GM19455 (cell line): ENCODE results near the gene POLR3K.

ENCODE experiments used
- ATAC-seq: cut with Tn5 transposase; IDR thresholded peaks from one replicate; pipeline ENCODE4 v1.9.1; 2021; ENCODE audit not compliant: unreplicated experiment

The POLR3K gene

DNA sequence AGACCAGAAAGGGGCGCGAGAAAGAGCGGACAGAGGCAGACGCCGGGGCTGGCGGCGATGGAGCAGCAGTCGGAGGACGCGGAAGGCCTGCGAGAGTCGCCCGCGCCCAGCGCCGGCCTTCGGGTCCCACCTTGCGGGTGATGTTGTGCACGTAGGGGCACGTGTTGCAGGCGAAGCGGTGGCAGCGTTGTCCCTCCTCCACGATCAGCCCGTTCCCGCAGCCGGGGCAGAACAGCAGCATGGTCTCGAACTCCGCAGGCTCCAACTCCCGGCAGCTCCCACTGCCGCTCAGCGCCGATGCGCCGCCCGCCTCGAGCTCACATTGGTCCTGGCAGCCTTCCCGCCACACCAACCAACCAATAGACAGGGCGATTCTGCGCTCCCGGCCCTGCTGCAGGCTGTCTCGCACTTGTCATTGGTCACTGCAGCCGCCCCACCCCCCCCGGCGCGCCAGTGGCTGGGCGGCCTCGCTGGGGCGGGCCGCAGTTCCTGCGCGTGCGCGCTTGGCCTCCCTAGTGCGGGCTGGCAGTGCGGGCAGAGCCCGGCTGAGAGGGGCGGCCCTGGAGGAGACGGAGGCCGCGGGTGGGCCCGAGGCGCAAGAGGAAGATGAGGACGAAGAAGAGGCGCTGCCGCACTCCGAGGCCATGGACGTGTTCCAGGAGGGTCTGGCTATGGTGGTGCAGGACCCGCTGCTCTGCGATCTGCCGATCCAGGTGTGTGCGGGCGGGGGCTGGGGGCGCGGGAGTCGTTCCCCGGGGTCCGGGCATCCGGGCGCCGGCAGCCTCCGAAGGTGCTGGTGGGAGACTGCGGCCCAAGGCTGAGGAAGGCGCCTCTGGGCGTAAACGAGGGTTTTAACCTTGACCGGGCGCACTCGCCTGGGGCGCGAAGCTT, at the start of gene POLR3K, which contains the start of gene SNRNP25:
POLR3K (minus strand) TSS at position 263 of the 891 bp plus-strand sequence; CDS start at position 241, 22 bp downstream.
SNRNP25 (plus strand) TSS at position 483 of the 891 bp plus-strand sequence; CDS start at position 672, 189 bp downstream.
- ATAC-seq: peak; percentile 82

DNA sequence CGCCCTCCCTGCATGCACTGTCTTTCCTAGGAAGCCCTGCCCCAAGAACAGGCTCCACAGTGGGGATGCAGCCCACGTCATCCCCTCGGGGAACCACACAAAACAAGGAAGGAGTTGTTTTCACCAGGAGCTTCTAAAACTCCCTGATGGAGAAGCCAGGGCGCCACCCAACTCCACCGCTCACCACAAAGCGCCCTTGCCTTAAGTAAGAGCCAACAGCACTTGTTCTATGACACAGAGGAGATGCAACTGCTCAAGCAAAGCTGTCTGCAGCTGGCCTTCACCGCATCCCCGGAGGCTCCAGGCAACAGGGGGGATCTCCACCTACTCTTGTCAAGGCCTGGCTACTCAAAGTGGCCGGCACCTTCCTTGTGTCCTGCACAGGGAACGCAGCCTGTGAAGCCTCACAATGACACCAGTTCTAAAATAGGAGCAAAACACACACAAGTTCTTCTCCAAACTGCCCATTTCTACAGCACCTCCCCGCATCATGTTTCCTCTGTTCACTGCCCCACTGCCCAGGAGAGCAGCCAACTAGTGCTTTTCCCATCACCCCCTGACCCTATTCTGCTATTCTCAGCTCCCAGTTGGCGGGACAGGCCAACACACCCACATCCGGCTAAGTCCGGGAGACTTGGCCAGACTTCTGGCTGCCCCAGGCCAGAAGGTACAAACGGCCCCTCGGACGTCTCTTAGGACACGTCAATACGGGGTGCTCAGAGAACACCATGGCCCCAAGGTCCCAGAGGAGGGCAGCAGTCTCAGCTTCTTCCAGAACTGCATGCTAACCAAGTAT, 48.9 kb upstream of the POLR3K start:
- no peak for ATAC-seq

DNA sequence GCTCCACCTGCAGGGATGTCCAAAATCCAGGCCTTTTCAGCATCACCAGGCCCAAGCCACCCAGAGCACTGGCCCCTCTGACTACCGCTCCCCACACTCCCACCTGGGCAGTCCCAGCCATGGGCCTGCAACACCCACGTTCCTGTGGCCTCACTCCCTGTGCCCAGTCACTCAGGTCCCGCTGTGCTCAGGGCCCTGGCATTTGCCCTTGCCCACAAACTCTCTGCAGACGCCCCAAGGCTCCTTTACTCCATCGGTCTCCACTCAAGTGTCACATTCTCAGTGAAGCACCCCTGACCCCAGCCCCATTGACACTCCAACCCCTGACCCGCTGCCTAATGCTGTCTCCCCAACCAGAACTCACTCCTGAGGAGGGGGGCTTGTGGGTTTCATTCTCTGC, 48.2 kb upstream of the POLR3K start:
- no peak for ATAC-seq

DNA sequence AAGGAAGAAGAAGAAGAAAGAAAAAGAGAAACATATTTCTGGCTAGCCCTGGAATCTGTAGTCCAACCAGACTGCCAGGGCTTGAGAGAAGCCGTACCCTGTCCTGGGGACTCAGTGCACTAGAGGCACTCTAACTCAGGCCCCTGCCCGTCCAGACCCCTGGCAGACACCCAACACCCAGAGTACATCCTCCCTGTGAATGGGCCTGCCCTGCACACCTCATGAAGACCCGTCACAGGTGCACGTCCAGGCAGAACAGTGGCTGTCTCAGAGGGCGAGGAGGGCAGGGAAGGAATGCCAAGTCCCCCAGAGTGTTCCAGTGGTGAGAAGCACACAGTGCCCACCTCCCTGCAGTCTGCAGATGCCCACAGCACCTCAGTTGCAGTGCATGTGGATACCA, 47.6 kb upstream of the POLR3K start:
- ATAC-seq: no peak

DNA sequence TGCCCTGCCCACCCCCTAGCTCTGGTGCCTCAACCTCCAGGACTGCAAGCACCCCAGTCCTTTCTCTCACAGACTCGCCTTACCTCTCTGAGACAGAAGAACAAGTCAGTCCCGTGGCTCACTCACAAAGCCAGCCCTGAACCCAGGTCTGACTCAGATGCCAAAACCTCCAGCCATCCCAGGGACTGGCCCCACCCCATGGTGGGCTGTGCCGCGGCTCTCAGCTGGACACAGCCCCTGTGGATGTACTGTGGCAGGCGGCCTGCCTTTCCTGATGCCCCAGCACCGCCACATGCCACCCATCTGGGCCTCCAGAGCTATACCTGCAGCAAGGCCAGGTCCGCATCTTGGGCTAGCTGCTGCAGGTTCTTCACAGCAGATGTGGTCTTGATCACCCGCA, 44.4 kb upstream of the POLR3K start:
- no peak for ATAC-seq

DNA sequence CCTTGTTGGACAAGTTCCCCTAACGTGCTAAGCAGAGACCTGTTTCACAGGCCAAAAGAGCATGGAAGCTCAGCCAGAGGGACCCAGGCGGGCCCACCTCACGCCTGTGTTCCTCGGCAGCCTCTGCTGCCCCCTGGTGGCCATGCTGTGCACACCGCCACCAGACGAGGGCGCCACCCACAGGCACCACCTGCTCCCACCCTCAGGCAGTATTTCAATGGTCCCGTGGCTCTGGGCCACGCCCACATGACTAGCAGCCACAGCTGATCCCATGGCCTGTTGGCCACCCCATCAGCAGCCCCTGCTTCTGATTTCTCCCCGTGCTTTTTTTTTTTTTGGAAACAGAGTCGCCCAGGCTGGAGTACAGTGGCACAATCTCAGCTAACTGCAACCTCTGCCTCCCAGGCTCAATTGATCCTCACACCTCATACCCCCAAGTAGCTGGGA, 43.5 kb upstream of the POLR3K start:
- no peak for ATAC-seq

DNA sequence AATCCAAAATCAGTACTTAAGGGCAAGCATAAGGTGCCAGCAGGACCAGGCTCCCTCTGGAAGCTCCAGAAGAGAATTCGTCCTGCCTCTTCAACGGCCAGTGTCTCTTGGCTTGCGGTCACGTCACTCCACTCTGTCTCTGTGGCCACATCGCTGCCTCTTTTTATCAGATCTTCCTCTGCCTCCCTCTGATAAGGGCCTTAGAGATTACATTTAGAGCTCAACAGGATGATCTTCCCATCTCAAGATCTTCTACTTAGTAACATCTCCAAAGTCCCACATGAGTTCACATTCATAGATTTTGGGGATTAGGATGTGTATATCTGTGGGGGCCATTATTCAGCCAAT, 41.5 kb upstream of the POLR3K start:
- ATAC-seq: no peak

DNA sequence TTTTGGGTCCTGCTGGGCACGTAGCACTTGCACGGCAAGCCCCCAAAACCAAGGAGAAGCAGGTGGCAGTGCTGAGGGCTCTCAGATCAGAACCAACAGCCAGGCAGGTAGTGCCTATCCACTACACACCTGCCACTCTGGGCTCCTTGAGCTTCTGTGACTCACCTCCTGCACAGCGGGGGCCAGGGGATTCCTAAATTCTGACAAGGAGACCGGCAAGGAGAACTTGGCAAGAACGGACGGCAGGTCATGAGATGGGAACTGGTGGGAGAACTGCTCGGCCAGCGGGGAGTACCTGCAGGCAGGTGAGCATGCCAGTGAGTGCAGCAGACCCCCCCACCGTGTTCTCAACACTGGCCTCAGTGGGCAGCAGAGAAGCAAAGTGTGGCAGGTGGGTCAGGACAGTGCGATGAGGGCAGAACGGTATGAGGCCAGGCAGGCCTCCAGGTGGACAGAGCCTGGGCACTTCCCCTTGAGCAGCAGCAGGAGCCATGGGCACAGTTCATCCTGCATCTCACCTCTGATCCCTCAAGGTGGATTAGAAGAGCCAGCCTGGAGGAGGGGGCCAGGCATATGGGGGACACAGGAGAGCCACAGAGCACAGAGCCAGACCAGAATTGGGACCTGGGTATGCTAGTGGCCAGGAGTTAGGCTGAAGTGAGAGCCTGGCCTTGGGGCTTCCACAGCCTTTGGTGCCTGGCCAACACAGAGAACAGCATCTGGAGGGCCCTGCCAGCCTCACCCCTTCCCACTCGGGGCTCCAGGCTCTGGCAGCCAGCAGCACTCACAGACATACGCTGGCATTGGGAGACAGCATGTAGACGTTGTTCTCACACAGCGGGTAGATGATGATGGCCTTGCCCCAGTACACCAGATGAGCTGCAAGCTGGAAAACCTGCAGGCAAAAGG, 39.3 kb upstream of the POLR3K start:
- ATAC-seq: no peak

DNA sequence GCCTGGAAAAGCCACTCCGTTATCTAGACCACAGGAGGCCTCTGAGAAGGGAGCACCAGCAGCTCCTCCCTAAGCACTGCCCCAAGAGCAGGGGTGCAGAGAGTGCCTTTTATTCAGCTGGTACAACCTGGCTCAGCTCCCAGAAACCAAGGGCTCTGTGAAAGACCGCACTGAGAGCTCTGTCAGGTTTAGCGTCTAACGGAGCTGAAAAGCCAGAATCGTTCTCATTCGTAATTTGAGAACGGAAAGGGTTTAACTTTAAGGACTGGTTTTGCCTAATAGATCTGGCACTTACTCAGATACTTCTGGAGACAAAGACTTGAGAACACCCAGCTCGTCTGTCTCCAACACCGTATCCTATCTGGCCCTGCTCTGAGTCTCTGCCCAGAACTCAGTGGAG, 38.1 kb upstream of the POLR3K start:
- no peak for ATAC-seq

DNA sequence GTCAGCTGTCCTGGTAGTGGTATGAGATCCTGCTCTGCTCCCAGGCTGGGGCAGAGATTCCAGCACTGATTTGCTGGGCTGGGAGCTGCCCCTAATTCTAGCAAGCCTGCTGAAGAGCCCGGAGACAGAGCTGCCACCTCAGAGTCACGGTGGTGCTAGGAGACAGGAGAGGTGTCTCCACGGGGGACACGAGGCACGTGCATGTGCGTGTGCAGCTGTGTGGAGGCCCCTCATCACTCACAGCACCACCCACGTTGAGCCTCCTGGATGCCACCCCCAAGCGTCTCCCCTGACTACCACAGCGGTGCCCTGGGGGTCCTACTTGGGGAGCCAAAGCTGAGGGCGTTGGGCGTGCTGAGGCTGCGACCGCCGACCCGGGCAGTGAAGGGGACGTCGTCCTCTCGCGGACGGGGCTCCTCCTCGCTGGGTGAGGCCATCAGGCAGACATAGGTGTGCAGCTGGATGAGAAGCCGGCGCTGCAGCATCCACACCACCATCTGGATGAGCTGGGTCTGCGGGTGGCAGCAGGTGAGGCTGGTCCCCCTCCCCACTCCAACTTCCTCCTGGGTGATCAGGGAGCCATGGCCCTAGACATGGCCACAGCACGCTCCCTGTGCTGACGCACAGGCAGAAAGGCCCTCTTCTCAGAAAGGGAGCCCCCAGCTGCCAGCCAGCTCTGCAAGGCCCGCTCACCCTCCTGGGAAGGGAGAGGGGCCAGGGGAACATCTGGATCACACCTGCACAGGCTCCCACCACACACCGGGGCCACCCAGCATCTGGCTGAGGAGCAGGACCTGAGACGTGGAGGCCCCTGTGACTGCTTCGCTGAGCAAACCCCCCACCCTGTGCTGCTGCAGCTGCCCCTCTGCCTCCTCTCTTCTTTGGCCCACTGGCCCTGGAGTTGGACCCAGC, 36.2 kb upstream of the POLR3K start:
- no peak for ATAC-seq

DNA sequence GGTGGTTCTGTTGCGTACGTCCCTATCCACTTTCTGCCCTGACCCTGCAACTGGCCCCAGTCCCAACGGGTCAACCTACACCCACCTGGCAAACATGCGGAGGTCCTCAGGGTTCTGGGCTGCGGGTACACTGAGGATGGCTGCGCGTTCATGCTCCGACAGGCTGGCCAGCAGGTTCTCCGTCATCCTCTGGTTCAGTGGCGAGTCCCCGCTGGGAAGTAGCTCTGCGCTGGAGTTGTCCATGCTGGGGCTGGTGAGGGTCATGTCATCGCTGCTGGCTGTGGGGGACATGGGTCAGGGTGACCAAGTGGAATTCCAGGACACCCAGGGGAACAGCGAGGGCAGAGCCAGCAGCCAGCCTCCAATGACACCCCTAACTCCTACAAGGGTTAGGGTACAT, 35.2 kb upstream of the POLR3K start:
- ATAC-seq: no peak

DNA sequence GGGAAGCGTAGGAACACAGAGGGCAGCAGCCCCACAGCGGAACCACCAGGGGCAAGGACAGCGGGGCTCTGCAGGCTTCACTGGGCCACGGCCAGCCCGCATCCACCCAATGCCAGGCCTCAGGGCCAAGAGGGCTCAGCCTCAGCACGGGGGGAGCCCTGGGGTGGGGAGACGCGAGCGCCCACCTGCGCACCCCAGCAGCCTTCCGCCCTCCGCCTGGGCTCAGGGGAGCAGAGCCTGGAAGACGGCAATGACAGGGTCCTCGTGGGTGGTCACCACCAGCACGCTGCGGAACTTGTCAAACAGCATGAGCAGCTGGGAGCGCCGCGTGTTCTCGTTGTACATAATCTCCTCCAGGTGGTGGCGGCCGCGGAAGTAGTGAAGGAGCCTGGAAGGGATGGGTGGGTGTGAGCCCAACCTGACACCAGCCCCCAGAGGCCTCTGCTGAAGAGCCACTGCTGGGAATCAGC, 33.1 kb upstream of the POLR3K start:
- ATAC-seq: no peak

DNA sequence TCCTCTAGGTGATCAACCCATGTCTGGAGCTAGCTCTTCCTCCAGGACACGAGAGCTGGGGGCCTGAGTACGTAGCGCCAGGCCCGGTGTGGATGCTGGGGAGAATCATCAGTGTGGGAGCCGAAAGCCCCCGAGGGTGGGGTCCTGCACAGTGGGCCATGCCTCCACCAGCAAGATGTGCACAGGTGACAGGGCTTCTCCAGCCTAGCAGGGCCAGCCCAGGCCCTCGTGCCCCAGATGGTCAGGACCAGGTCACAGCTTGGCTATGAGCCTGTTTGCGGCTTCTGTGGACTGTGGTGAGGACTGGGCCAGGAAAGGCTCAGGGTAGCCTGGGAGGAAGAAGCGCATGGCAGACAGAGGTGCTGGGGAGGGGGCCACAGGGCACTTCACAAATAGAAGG, 32.5 kb upstream of the POLR3K start:
- ATAC-seq: no peak

DNA sequence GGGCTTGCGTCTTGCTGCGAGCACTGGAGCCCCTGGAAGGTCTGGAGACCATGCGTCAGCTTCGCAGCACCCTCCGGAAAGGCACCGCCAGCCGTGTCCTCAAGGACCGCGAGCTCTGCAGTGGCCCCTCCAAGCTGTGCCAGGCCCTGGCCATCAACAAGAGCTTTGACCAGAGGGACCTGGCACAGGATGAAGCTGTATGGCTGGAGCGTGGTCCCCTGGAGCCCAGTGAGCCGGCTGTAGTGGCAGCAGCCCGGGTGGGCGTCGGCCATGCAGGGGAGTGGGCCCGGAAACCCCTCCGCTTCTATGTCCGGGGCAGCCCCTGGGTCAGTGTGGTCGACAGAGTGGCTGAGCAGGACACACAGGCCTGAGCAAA, 32.0 kb upstream of the POLR3K start:
- ATAC-seq: no peak

DNA sequence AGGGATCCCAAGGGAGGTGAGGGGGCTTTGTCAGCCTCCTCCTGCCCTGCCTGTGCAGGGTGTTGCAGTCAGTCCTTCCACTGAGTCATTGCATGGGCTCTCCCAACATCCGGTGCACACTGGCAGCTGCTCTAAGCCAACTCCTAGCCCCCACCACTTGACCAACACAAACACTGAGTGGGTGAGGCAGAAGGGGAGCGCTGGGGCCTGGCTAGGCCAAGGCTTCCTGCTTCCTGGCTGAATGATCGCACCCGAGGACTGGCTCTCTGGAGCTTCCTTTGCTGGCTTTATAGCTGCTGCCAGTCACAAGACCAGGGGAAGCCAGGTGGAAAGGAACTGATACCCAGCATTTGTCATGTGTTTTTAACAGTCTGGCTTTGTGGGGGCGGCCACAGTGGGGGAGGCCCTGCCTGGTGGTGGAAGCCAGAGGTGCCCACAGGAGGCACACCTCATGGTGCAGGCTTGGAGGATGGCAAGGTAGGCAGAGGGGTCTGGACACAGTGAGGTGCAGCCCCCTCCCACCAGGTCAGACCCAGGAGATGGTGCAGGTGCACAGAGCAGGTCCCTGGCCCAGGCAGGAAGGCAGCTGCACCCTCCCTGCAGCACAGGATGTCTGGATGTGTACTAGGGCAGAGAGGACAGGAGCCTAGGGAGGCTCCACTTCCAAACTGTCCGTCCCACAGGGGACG, 31.5 kb upstream of the POLR3K start:
- no peak for ATAC-seq

DNA sequence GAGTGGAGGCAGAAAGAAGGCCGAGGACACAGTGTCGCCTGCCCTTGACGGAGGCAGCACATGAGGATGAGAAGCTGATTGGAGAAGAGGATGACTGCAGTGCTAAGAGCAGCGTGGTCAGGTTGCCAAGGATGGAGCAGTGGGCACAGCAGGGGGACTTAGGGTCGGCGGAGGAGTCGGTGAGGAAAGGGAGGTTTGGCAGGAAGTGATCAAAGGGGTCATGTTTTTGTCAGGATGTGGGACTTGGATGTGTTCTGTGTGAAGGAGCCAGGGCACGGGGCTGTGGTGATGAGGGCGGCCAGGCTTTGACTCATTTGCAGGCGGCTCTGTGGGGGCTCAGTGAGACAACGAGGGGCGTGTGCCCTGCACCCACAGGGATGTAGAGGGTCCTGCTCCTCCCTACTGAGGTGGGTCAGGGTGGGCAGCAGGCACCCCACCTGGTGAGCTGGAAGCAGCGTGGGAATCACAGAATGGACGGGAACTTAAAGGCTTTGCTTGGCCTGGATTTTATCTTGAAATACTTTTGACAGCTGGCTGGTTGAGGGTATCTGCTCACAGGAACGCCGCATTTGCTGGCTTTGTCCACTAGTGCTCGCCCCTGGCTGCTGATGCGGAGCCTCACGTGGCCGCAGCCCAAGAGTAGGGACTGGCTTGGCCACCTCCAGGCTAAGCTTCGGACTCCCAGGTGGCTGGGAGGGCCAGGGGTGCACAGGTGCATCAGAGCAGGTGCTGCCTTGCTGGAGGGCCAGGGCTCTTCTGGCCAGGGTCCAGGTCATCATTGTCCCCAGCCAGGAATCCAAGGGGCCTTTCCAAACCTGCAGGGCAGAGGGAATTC, 30.6 kb upstream of the POLR3K start:
- no peak for ATAC-seq

DNA sequence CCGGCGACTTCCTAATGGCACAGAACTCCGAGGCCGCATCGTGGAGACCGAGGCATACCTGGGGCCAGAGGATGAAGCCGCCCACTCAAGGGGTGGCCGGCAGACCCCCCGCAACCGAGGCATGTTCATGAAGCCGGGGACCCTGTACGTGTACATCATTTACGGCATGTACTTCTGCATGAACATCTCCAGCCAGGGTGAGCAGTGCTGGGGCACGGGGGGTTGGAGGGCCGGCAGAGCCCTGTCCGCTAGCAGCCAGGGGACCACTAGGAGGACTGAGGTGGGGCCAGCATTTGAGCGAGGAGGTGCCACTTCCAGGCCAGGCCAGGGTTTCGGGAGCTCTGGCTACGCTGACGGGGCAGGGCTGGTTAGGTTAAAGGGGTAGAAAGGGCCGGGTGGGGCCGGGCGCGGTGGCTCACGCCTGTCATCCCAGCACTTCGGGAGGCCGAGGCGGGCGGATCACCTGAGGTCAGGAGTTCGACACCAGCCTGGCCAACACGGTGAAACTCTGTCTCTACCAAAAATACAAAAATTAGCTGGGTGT, 29.7 kb upstream of the POLR3K start:
- ATAC-seq: no peak
